HFFc6 (cell line): Measurements from ENCODE around the gene HSCB. TPM values are rescaled to one million over a fixed set of nuclear protein-coding genes. Genes with fewer than 3 reads are reported as not detected.

Source experiments
- DNase-seq: peaks from one replicate; pipeline ENCODE4 v3.0.0-alpha.2; 2018
- H3K27ac Mint-ChIP-seq: 2 replicates; pipeline ENCODE4 v1.8.0; 2020; ENCODE audit warnings: mild to moderate bottlenecking, mixed read lengths
- H3K27me3 Mint-ChIP-seq: 2 replicates; pipeline ENCODE4 v1.8.0; 2021; ENCODE audit warnings: mild to moderate bottlenecking, moderate library complexity, mixed read lengths; ENCODE audit not compliant: insufficient read depth
- H3K36me3 Mint-ChIP-seq: 2 replicates; pipeline ENCODE4 v1.8.0; 2021; ENCODE audit warnings: low read depth, mixed read lengths
- H3K4me1 Mint-ChIP-seq: 2 replicates; pipeline ENCODE4 v1.8.0; 2020; ENCODE audit warnings: low read depth, mixed read lengths
- H3K4me3 Mint-ChIP-seq: 2 replicates; pipeline ENCODE4 v1.8.0; 2020; ENCODE audit warnings: mild to moderate bottlenecking, moderate library complexity, mixed read lengths
- H3K9me3 Mint-ChIP-seq: 2 replicates; pipeline ENCODE4 v1.8.0; 2020; ENCODE audit warnings: mild to moderate bottlenecking, mixed read lengths
- CTCF ChIP-seq: fragments of 200-600 bp; sonication (generic); IDR thresholded peaks from 2 replicates; pipeline ENCODE4 v1.5.0; 2021; ENCODE audit warnings: antibody characterized with exemption, mild to moderate bottlenecking
- total RNA-seq, 6 experiments: library from RNA; stranded (reverse); fragmentation: NEBNext Ultra II Directional; extraction: Animal tissue kit (Norgen Biotek cat#: 25700); gene quantifications; 2 replicates in 1 of 6; 3 replicates in 5 of 6; pipeline ENCODE4 v1.2.3, GENCODE V29; 2021

HSCB gene
- total RNA-seq, 6 experiments from 2014 or later: 15.2 to 18.3 (median 16.5) TPM

DNA sequence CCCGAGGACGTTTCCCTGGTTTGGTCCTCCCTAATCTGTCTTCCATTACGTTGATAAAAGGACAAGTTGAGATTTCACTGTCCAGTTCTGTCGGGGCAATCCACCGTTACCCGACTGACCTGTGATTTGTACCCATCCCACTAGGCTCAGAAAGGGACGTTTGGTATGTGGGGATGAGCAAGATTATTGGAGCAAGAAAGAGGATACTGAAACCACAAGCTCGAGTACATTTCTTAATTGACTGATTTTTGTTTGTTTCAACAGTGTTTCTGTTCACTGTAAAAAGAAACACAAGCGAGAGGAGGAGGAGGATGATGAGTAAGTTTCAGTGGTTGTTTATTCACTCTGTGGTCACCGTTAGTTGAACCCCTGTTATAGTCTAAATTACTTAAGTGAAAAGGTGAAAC, 31.6 kb downstream of the HSCB start:
- Mint-ChIP-seq H3K36me3 (peaks cover 16% of the 10 kb centered on the region), H3K27ac (peak overlapping the region; percentile 91), H3K27me3 (peaks cover 2% of the 10 kb centered on the region), H3K9me3 (peaks cover 7% of the 10 kb centered on the region), H3K4me1 (peaks cover 18% of the 10 kb centered on the region), H3K4me3 (peak overlapping the region; percentile 91)
- peak; percentile 74 for DNase-seq
- TF ChIP-seq CTCF: no peak

- H3K36me3 Mint-ChIP-seq: peaks cover 16% of the 10 kb centered on the region
- no peak for DNase-seq
- peak overlapping the region; percentile 56 for H3K27ac Mint-ChIP-seq
- TF ChIP-seq CTCF: no peak
- peaks cover 18% of the 10 kb centered on the region for H3K4me1 Mint-ChIP-seq
- peaks cover 2% of the 10 kb centered on the region for H3K27me3 Mint-ChIP-seq
- no peaks in the 10 kb centered on the region; the same call in none of the 2 replicates for H3K9me3 Mint-ChIP-seq
- H3K4me3 Mint-ChIP-seq: peak overlapping the region; percentile 91
Observed at GRCh38 chr22:28774378-28774777, 32.5 kb downstream of the HSCB start.

- peaks cover 12% of the 10 kb centered on the region for H3K4me1 Mint-ChIP-seq
- H3K27ac Mint-ChIP-seq: no peak overlapping the region
- H3K9me3 Mint-ChIP-seq: no peaks in the 10 kb centered on the region
- TF ChIP-seq CTCF: no peak
- no peak for DNase-seq
- no peak overlapping the region for H3K4me3 Mint-ChIP-seq
- no peaks in the 10 kb centered on the region for H3K27me3 Mint-ChIP-seq
- peaks cover 13% of the 10 kb centered on the region for H3K36me3 Mint-ChIP-seq
Observed at GRCh38 chr22:28779833-28780232, 38.0 kb downstream of the HSCB start.

DNA sequence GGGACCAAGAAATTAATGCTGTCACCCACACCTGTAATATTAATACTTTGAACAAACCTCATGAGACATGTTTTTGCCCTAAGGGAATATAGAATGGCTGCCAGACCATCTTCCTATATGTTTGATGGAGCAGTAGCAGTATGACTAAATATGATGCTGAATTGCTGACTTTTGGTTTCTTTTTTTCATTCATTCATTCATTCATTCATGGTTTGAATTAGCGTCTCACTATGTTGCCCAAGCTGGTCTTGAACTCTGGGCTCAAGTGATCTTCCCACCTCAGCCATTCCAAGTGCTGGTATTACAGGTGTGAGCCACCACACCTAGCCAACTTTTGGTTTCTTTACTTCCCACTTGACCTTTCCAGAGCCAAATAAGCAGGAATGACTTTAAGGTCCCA, 38.5 kb downstream of the HSCB start:
- TF ChIP-seq CTCF: no peak
- H3K4me1 Mint-ChIP-seq: peaks cover 11% of the 10 kb centered on the region
- H3K4me3 Mint-ChIP-seq: no peak overlapping the region
- H3K27me3 Mint-ChIP-seq: no peaks in the 10 kb centered on the region
- no peak for DNase-seq
- peaks cover 10% of the 10 kb centered on the region for H3K36me3 Mint-ChIP-seq
- no peaks in the 10 kb centered on the region for H3K9me3 Mint-ChIP-seq
- H3K27ac Mint-ChIP-seq: no peak overlapping the region

DNA sequence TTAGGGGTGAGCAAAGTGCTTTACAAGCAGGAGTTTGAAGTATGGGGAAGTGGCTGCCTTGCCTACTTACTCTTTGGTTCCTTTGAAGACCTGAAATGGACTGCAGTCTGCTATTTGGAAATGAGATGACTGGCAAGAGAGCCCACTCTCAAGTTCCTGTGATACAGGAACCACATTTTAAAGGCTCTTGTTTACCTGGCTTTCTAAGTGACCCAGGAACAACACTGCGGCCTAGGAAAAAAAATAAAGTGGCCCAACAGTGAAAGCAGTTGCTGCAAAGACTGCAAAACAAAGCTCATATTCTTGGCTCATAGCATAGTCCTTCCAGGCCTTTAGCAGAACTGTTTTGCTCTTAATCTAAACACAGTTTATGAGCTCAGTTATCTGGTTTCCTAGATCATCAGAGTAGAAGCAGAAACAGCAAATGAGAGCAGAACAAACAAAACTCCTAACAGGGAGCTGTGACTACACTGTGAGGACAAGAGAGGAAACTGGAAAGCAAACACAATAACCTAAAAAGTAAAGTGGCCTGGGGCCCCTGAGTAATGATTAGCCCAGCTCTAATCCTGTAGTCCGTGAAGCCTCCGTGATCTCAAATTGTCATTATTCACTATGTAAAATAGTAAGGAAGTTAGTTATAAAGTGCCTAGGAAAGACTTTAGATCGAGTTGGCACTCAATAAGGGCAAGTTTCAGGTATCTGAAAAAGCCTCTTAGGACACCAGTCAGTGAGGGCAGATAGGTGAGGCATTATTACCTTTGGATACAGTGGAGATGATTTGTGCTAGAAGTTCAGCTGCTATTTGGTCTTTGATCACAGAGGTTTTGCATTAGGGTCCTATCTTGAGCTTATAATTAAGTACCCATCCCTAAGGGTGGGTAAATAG, 42.2 kb downstream of the HSCB start:
- Mint-ChIP-seq H3K27ac (peak overlapping the region; percentile 62), H3K4me3 (no peak overlapping the region), H3K9me3 (no peaks in the 10 kb centered on the region), H3K36me3 (peaks cover 15% of the 10 kb centered on the region), H3K4me1 (peaks cover 11% of the 10 kb centered on the region), H3K27me3 (no peaks in the 10 kb centered on the region)
- no peak for TF ChIP-seq CTCF
- no peak for DNase-seq
